GM12878 (cell line): ENCODE results near the gene CAPZB. TPM values are rescaled to one million over a fixed set of nuclear protein-coding genes. Genes with fewer than 3 reads are reported as not detected.

Experiments
- LARP7 ChIP-seq: fragments of 450-650 bp; IDR thresholded peaks from 2 replicates; pipeline ENCODE4 v1.6.1; 2017; ENCODE audit warnings: mild to moderate bottlenecking
- polyA plus RNA-seq, 11 experiments: library from polyadenylated mRNA; depleted of rRNA in 4 of 11; unstranded in 6 of 11; stranded (reverse) in 5 of 11; fragments of >200 nt; fragmentation: Nextera tagmentation in 4 of 11; fragmentation: Illumina TruSeq in 1 of 11; extraction: Ambion mirVana in 4 of 11; extraction: Trizol in 1 of 11; gene quantifications; 1 replicate in 1 of 11; 2 replicates in 10 of 11; pipeline versions ENCODE4 v1.2.1 to v1.2.3, GENCODE V29; 2011 to 2016; ENCODE audit warnings: inconsistent platforms in 2 of 11, missing spikeins in 2 of 11, low read depth in 1 of 11
- total RNA-seq, 4 experiments: library from RNA; depleted of rRNA in 3 of 4; stranded (reverse); fragments of >200 nt in 3 of 4; fragmentation: Illumina TruSeq in 1 of 4; extraction: Trizol in 1 of 4; gene quantifications; 2 replicates each; pipeline versions ENCODE4 v1.2.1 to v1.2.3, GENCODE V29; 2013 to 2021
- TF ChIP-seq, protein P1 (sequence below): fragments of 450-650 bp; IDR thresholded peaks from 2 replicates; pipeline ENCODE4 v1.6.1; 2017; ENCODE audit warnings: mild to moderate bottlenecking, moderate library complexity
- TF ChIP-seq, protein P2 (sequence below): IDR thresholded peaks from 2 replicates; pipeline ENCODE4 v1.6.1; 2012; ENCODE audit warnings: improper control_type of control experiment, low read depth, low read length; ENCODE audit not compliant: insufficient replicate concordance

CAPZB gene
- total and polyA plus RNA-seq, 10 of the 15 experiments (the other 5 are each of a cell fraction or from before 2014, with no cell fraction given) = 104 to 454 (median 213) TPM

GRCh38 chr1:19436716-19437476 is 48.4 kb downstream of the CAPZB start (continued):
- TF ChIP-seq, protein P1, sequence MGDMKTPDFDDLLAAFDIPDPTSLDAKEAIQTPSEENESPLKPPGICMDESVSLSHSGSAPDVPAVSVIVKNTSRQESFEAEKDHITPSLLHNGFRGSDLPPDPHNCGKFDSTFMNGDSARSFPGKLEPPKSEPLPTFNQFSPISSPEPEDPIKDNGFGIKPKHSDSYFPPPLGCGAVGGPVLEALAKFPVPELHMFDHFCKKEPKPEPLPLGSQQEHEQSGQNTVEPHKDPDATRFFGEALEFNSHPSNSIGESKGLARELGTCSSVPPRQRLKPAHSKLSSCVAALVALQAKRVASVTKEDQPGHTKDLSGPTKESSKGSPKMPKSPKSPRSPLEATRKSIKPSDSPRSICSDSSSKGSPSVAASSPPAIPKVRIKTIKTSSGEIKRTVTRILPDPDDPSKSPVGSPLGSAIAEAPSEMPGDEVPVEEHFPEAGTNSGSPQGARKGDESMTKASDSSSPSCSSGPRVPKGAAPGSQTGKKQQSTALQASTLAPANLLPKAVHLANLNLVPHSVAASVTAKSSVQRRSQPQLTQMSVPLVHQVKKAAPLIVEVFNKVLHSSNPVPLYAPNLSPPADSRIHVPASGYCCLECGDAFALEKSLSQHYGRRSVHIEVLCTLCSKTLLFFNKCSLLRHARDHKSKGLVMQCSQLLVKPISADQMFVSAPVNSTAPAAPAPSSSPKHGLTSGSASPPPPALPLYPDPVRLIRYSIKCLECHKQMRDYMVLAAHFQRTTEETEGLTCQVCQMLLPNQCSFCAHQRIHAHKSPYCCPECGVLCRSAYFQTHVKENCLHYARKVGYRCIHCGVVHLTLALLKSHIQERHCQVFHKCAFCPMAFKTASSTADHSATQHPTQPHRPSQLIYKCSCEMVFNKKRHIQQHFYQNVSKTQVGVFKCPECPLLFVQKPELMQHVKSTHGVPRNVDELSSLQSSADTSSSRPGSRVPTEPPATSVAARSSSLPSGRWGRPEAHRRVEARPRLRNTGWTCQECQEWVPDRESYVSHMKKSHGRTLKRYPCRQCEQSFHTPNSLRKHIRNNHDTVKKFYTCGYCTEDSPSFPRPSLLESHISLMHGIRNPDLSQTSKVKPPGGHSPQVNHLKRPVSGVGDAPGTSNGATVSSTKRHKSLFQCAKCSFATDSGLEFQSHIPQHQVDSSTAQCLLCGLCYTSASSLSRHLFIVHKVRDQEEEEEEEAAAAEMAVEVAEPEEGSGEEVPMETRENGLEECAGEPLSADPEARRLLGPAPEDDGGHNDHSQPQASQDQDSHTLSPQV = no peak
- TF ChIP-seq, protein P2, sequence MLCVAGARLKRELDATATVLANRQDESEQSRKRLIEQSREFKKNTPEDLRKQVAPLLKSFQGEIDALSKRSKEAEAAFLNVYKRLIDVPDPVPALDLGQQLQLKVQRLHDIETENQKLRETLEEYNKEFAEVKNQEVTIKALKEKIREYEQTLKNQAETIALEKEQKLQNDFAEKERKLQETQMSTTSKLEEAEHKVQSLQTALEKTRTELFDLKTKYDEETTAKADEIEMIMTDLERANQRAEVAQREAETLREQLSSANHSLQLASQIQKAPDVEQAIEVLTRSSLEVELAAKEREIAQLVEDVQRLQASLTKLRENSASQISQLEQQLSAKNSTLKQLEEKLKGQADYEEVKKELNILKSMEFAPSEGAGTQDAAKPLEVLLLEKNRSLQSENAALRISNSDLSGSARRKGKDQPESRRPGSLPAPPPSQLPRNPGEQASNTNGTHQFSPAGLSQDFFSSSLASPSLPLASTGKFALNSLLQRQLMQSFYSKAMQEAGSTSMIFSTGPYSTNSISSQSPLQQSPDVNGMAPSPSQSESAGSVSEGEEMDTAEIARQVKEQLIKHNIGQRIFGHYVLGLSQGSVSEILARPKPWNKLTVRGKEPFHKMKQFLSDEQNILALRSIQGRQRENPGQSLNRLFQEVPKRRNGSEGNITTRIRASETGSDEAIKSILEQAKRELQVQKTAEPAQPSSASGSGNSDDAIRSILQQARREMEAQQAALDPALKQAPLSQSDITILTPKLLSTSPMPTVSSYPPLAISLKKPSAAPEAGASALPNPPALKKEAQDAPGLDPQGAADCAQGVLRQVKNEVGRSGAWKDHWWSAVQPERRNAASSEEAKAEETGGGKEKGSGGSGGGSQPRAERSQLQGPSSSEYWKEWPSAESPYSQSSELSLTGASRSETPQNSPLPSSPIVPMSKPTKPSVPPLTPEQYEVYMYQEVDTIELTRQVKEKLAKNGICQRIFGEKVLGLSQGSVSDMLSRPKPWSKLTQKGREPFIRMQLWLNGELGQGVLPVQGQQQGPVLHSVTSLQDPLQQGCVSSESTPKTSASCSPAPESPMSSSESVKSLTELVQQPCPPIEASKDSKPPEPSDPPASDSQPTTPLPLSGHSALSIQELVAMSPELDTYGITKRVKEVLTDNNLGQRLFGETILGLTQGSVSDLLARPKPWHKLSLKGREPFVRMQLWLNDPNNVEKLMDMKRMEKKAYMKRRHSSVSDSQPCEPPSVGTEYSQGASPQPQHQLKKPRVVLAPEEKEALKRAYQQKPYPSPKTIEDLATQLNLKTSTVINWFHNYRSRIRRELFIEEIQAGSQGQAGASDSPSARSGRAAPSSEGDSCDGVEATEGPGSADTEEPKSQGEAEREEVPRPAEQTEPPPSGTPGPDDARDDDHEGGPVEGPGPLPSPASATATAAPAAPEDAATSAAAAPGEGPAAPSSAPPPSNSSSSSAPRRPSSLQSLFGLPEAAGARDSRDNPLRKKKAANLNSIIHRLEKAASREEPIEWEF = no peak
- TF ChIP-seq LARP7 = no peak
- TF ChIP-seq, all 136 proteins: peak for 0
